Osteocyte (in vitro differentiated cells): ENCODE measurements around the gene COCH. TPM values are rescaled to one million over a fixed set of nuclear protein-coding genes. Genes with fewer than 3 reads are reported as not detected.

ENCODE experiments used
- DNase-seq: peaks from one replicate; pipeline ENCODE4 v3.0.0; 2021; ENCODE audit warnings: mixed read lengths; ENCODE audit not compliant: unreplicated experiment; ENCODE audit errors: extremely low spot score
- H3K27ac Mint-ChIP-seq: one replicate; pipeline ENCODE4 v1.8.0; 2021; ENCODE audit warnings: mild to moderate bottlenecking, mixed read lengths; ENCODE audit not compliant: unreplicated experiment
- H3K27me3 Mint-ChIP-seq: one replicate; pipeline ENCODE4 v1.8.0; 2021; ENCODE audit warnings: mixed read lengths; ENCODE audit not compliant: unreplicated experiment
- H3K36me3 Mint-ChIP-seq: one replicate; pipeline ENCODE4 v1.8.0; 2021; ENCODE audit warnings: mixed read lengths; ENCODE audit not compliant: unreplicated experiment
- H3K4me1 Mint-ChIP-seq: one replicate; pipeline ENCODE4 v1.8.0; 2021; ENCODE audit warnings: mixed read lengths; ENCODE audit not compliant: unreplicated experiment
- H3K4me3 Mint-ChIP-seq: one replicate; pipeline ENCODE4 v1.8.0; 2021; ENCODE audit warnings: mild to moderate bottlenecking, moderate library complexity, mixed read lengths; ENCODE audit not compliant: unreplicated experiment
- H3K9me3 Mint-ChIP-seq: one replicate; pipeline ENCODE4 v1.8.0; 2021; ENCODE audit warnings: mixed read lengths; ENCODE audit not compliant: unreplicated experiment
- CTCF ChIP-seq: fragments of 200-600 bp; sonication (generic); IDR thresholded peaks from 2 replicates; pipeline ENCODE4 v1.5.0; 2021; ENCODE audit warnings: antibody characterized with exemption, mild to moderate bottlenecking, moderate library complexity
- total RNA-seq: library from RNA; stranded (reverse); gene quantifications from 2 replicates; pipeline ENCODE4 v1.2.1, GENCODE V29; 2021

The COCH gene
- total RNA-seq, 1 donor from 2014 or later: 6.0 TPM

GRCh38 chr14:30853946-30854345 lies 20.4 kb upstream of the COCH start:
- TF ChIP-seq CTCF: no peak
- H3K4me1 Mint-ChIP-seq: no peaks in the 10 kb centered on the region
- DNase-seq: no peak
- H3K27ac Mint-ChIP-seq: no peak overlapping the region
- H3K9me3 Mint-ChIP-seq: no peaks in the 10 kb centered on the region
- peaks cover 38% of the 10 kb centered on the region for H3K27me3 Mint-ChIP-seq
- H3K4me3 Mint-ChIP-seq: no peak overlapping the region
- H3K36me3 Mint-ChIP-seq: no peaks in the 10 kb centered on the region

GRCh38 chr14:30854492-30854891 lies 19.9 kb upstream of the COCH start:
- Mint-ChIP-seq H3K36me3 (no peaks in the 10 kb centered on the region), H3K4me1 (no peaks in the 10 kb centered on the region), H3K27me3 (peaks cover 33% of the 10 kb centered on the region), H3K9me3 (no peaks in the 10 kb centered on the region), H3K4me3 (no peak overlapping the region), H3K27ac (no peak overlapping the region)
- DNase-seq: no peak
- no peak for TF ChIP-seq CTCF

- no peaks in the 10 kb centered on the region for H3K36me3 Mint-ChIP-seq
- no peak overlapping the region for H3K27ac Mint-ChIP-seq
- no peaks in the 10 kb centered on the region for H3K9me3 Mint-ChIP-seq
- H3K4me3 Mint-ChIP-seq: no peak overlapping the region
- peaks cover 27% of the 10 kb centered on the region for H3K27me3 Mint-ChIP-seq
- no peak for TF ChIP-seq CTCF
- no peaks in the 10 kb centered on the region for H3K4me1 Mint-ChIP-seq
- DNase-seq: no peak
Measured at GRCh38 chr14:30855345-30856037, 18.9 kb upstream of the COCH start.

DNA sequence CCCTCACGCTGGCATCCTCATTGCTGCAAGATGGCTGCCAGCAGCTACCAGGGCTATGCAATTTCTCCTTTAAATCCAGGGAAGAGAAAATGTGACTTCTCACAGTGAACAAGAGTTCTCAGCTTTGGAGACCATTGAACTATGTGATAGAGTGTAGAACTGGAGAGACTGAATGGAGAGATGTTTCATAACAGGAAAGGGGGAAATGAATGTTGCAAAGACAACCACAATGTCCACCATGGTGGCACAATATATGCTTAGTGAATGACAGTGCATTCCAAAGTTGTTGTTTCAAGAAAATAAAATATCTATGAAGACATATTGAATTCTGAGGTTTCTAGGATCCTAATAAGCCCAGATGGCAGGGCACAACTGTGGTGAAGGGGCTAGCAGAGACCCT lies 13.2 kb upstream of the COCH start:
- no peaks in the 10 kb centered on the region for H3K4me1 Mint-ChIP-seq
- no peaks in the 10 kb centered on the region for H3K9me3 Mint-ChIP-seq
- TF ChIP-seq CTCF: no peak
- DNase-seq: no peak
- peaks cover 30% of the 10 kb centered on the region for H3K27me3 Mint-ChIP-seq
- H3K27ac Mint-ChIP-seq: no peak overlapping the region
- H3K36me3 Mint-ChIP-seq: no peaks in the 10 kb centered on the region
- no peak overlapping the region for H3K4me3 Mint-ChIP-seq

GRCh38 chr14:30864934-30865333 lies 9.4 kb upstream of the COCH start:
- H3K4me3 Mint-ChIP-seq: no peak overlapping the region
- H3K9me3 Mint-ChIP-seq: no peaks in the 10 kb centered on the region
- no peak for TF ChIP-seq CTCF
- no peak for DNase-seq
- H3K27ac Mint-ChIP-seq: no peak overlapping the region
- no peaks in the 10 kb centered on the region for H3K36me3 Mint-ChIP-seq
- H3K4me1 Mint-ChIP-seq: no peaks in the 10 kb centered on the region
- peaks cover 30% of the 10 kb centered on the region for H3K27me3 Mint-ChIP-seq
